K562 (cell line): ENCODE results near the gene HNF1B. TPM values are rescaled to one million over a fixed set of nuclear protein-coding genes. Genes with fewer than 3 reads are reported as not detected.

ENCODE experiments used
- ATAC-seq: fragments of 200-7000 bp; cut with Tn5 transposase; 3 replicates; pipeline ENCODE4 v1.9.1; 2020; ENCODE audit warnings: moderate library complexity
- BruUV-seq: library from RNA; stranded (reverse); fragments of 400-500 nt; replicated peaks from 2 replicates; lab custom pipeline; 2021; lab: Mats Ljungman, UMichigan
- CTCF ChIA-PET: fragments of 300-600 bp; formaldehyde crosslinking; extraction: SDS; loops from one replicate; lab custom pipeline; 2021; ENCODE audit warnings: low intra/inter-chr PET ratio; lab: Yijun Ruan, JAX
- POLR2A ChIA-PET: fragments of 300-600, 350-650 bp; sonication (Branson Sonifier 250); formaldehyde crosslinking; extraction: SDS; loops from one replicate; lab custom pipeline; 2021; ENCODE audit warnings: antibody characterized with exemption, inconsistent platforms; lab: Yijun Ruan, JAX
- DNase-seq, 4 experiments: peaks; one replicate each; pipeline versions ENCODE4 v3.0.0 to v3.0.0-alpha.2; 2011 to 2018; ENCODE audit warnings: low spot score in 3 of 4, mixed read lengths in 3 of 4; ENCODE audit errors: extremely low read depth in 1 of 4
- FAIRE-seq: peaks from 2 replicates; lab custom pipeline; 2011; peaks lifted over from hg19 to GRCh38; lab: Jason Lieb, UNC
- H2AFZ ChIP-seq: 2 replicates; pipeline ENCODE4 v1.6.0; 2011; ENCODE audit warnings: low read depth, low read length, control low read depth, inconsistent platforms
- H3K27ac ChIP-seq: fragments of 200-600 bp; 3 replicates; pipeline ENCODE4 v1.8.0; 2011; ENCODE audit warnings: low read depth, mild to moderate bottlenecking, control low read depth, inconsistent platforms, low read length, moderate library complexity, mixed read lengths; ENCODE audit errors: extremely low read depth
- H3K27me3 ChIP-seq, 2 experiments: fragments of 300-600 bp in 1 of 2; 2 replicates in 1 of 2; 3 replicates in 1 of 2; pipeline versions ENCODE4 v1.6.0 to v1.8.0; 2011; ENCODE audit warnings: inconsistent platforms in 2 of 2, low read length in 2 of 2, mild to moderate bottlenecking in 1 of 2, mixed read lengths in 1 of 2, moderate library complexity in 1 of 2; ENCODE audit not compliant: control insufficient read depth in 2 of 2, insufficient read depth in 2 of 2
- H3K36me3 ChIP-seq: fragments of 300-600 bp; 3 replicates; pipeline ENCODE4 v1.8.0; 2011; ENCODE audit warnings: mild to moderate bottlenecking, low read length, inconsistent platforms; ENCODE audit not compliant: control insufficient read depth, insufficient read depth
- H3K4me1 ChIP-seq, 2 experiments: fragments of 200-600 bp in 1 of 2; replicated peaks in 1 of 2; 2 replicates in 1 of 2; 3 replicates in 1 of 2; pipeline versions ENCODE4 v1.5.1 to v1.8.0; 2011; ENCODE audit warnings: inconsistent platforms in 2 of 2, low read length in 2 of 2, mild to moderate bottlenecking in 1 of 2, mixed read lengths in 1 of 2, moderate library complexity in 1 of 2; ENCODE audit not compliant: control insufficient read depth in 2 of 2, insufficient read depth in 2 of 2
- H3K4me2 ChIP-seq: 2 replicates; pipeline ENCODE4 v1.6.1; 2011; ENCODE audit warnings: low read length, control low read depth, inconsistent platforms, mixed read lengths; ENCODE audit not compliant: insufficient read depth
- H3K4me3 ChIP-seq: fragments of 200-600 bp; sonication (generic), shearing (Covaris generic); 2 replicates; pipeline ENCODE4 v1.5.1; 2016; ENCODE audit warnings: control low read depth, inconsistent platforms
- H3K79me2 ChIP-seq: fragments of 200-600 bp; 3 replicates; pipeline ENCODE4 v1.8.0; 2011; ENCODE audit warnings: low read length, inconsistent platforms; ENCODE audit not compliant: control insufficient read depth, insufficient read depth
- H3K9ac ChIP-seq, 2 experiments: 2 replicates each; pipeline versions ENCODE4 v1.6.0 to v1.6.1; 2011; ENCODE audit warnings: low read depth in 2 of 2, low read length in 2 of 2, control low read depth in 1 of 2, inconsistent platforms in 1 of 2, mild to moderate bottlenecking in 1 of 2, mixed read lengths in 1 of 2; ENCODE audit not compliant: insufficient read depth in 1 of 2
- H3K9me1 ChIP-seq: one replicate; pipeline ENCODE4 v1.6.0; 2011; ENCODE audit warnings: inconsistent platforms, mild to moderate bottlenecking, low read length, moderate library complexity; ENCODE audit not compliant: control insufficient read depth, insufficient read depth
- H3K9me3 ChIP-seq: replicated peaks from 2 replicates; pipeline ENCODE4 v1.5.1; 2011; ENCODE audit warnings: low read depth, low read length, inconsistent platforms; ENCODE audit not compliant: control insufficient read depth, insufficient read depth
- H4K20me1 ChIP-seq: replicated peaks from 2 replicates; pipeline ENCODE4 v1.6.1; 2011; ENCODE audit warnings: low read length, inconsistent platforms, mixed read lengths; ENCODE audit not compliant: control insufficient read depth, insufficient read depth
- E2F1 ChIP-seq: sonication (generic); formaldehyde crosslinking; IDR thresholded peaks from 2 replicates; pipeline ENCODE4 v1.8.1; 2023; ENCODE audit warnings: mild to moderate bottlenecking, missing genetic modification reagents, moderate library complexity
- ELF1 ChIP-seq: fragments of 200-800 bp; sonication (Bioruptor generic); IDR thresholded peaks from 2 replicates; pipeline ENCODE4 v1.6.1; 2016; ENCODE audit warnings: missing genetic modification characterization, missing compliant biosample characterization
- GTF3C2 ChIP-seq: IDR thresholded peaks from 3 replicates; pipeline ENCODE4 v1.6.1; 2011; ENCODE audit warnings: borderline replicate concordance, mild to moderate bottlenecking, moderate library complexity; ENCODE audit not compliant: insufficient read length; ENCODE audit errors: extremely low read depth
- KAT8 ChIP-seq: fragments of 450-650 bp; IDR thresholded peaks from 2 replicates; pipeline ENCODE4 v1.6.1; 2016; ENCODE audit warnings: low read depth, mild to moderate bottlenecking
- KLF13 ChIP-seq: fragments of 450-650 bp; IDR thresholded peaks from 2 replicates; pipeline ENCODE4 v1.6.1; 2016; ENCODE audit warnings: missing genetic modification characterization, low read depth, mild to moderate bottlenecking, missing compliant biosample characterization, moderate library complexity, borderline replicate concordance
- POLR2B ChIP-seq: fragments of 450-650 bp; IDR thresholded peaks from 2 replicates; pipeline ENCODE4 v1.6.1; 2018; ENCODE audit warnings: low read depth; ENCODE audit not compliant: partially characterized antibody
- PTTG1 ChIP-seq: fragments of 450-650 bp; IDR thresholded peaks from 2 replicates; pipeline ENCODE4 v1.6.1; 2016; ENCODE audit warnings: low read depth, mild to moderate bottlenecking, missing genetic modification characterization, missing compliant biosample characterization
- SNRNP70 ChIP-seq: fragments of 200-400 bp; formaldehyde crosslinking; optimal IDR thresholded peaks from 2 replicates; pipeline ENCODE3; 2017; ENCODE audit warnings: low read depth, low read length
- SRSF9 ChIP-seq: fragments of 200-400 bp; formaldehyde crosslinking; IDR thresholded peaks from 2 replicates; pipeline ENCODE4 v1.6.1; 2017; ENCODE audit warnings: low read depth, low read length, borderline replicate concordance
- TCFL5 ChIP-seq: fragments of 250-450 bp; sonication (Bioruptor Pico); conservative IDR thresholded peaks from 2 replicates; pipeline ENCODE4 v1.6.1; 2021; ENCODE audit warnings: mild to moderate bottlenecking, moderate library complexity, matching md5 sums
- TEAD4 ChIP-seq, 2 experiments: sonication (generic) in 1 of 2; formaldehyde crosslinking in 1 of 2; IDR thresholded peaks; 2 replicates each; pipeline versions ENCODE4 v1.6.1 to v1.8.0; 2012 to 2022; ENCODE audit warnings: borderline replicate concordance in 1 of 2, inconsistent platforms in 1 of 2, low read length in 1 of 2, mild to moderate bottlenecking in 1 of 2, missing genetic modification reagents in 1 of 2
- WGBS: fragments of 100-300 bp; shearing (Covaris generic); methylation state at CpG from one replicate; pipeline ENCODE4 v1.1.6; 2016; ENCODE audit warnings: low coverage, mixed read lengths; ENCODE audit not compliant: insufficient coverage; ENCODE audit errors: missing lambda C conversion rate; 5-methylcytosine and 5-hydroxymethylcytosine counted together
- in situ Hi-C: fragments of 300-500 bp; cut with MboI; formaldehyde crosslinking; loops from 4 replicates; pipeline ENCODE4 v1.15.0; 2018; ENCODE audit warnings: inconsistent platforms, mixed read lengths
- intact Hi-C: fragments of 100-400 bp; cut with micrococcal nuclease; formaldehyde crosslinking; loops from 2 replicates; pipeline ENCODE4 v1.14.2; 2022
- polyA plus RNA-seq, 8 experiments: library from polyadenylated mRNA; depleted of rRNA in 4 of 8; stranded (reverse) in 5 of 8; unstranded in 3 of 8; fragments of >200 nt; fragmentation: Nextera tagmentation in 2 of 8; fragmentation: Illumina TruSeq in 1 of 8; extraction: Ambion mirVana in 2 of 8; extraction: Trizol in 1 of 8; gene quantifications; 2 replicates each; pipeline versions ENCODE4 v1.2.1 to v1.2.3, GENCODE V29; 2011 to 2014; ENCODE audit warnings: inconsistent platforms in 1 of 8, missing spikeins in 1 of 8
- total RNA-seq, 7 experiments: library from RNA; depleted of rRNA in 6 of 7; stranded (reverse); fragments of >200 nt in 6 of 7; fragmentation: Illumina TruSeq in 2 of 7; extraction: Trizol in 2 of 7; gene quantifications; 2 replicates each; pipeline versions ENCODE4 v1.2.1 to v1.2.3, GENCODE V29; 2011 to 2021; ENCODE audit warnings: low replicate concordance in 1 of 7

The HNF1B gene
- total and polyA plus RNA-seq, 9 of the 15 experiments (the other 6 are each of a cell fraction or from before 2014, with no cell fraction given): not detected

- TF ChIP-seq GTF3C2: no peak
- no peak for TF ChIP-seq E2F1
- no peak for TF ChIP-seq TCFL5 (CRISPR knock-in tag)
- no peak for TF ChIP-seq POLR2B
- TF ChIP-seq SNRNP70: no peak
These were observed 805 bp downstream of the HNF1B start (continued) for GRCh38 chr17:37743875-37744632.

GRCh38 chr17:37743612-37743874 is 1.3 kb downstream of the HNF1B start:
- WGBS: 13% methylated on average over 19 of the region's 19 CpGs
- no peak overlapping the region for H3K4me3 ChIP-seq
- no peaks in the 10 kb centered on the region for H3K79me2 ChIP-seq
- no peaks in the 10 kb centered on the region for H3K9me3 ChIP-seq
- ChIA-PET POLR2A (no interaction called here), CTCF (no interaction called here)
- peaks cover 52 to 64% of the 10 kb centered on the region in 2 experiments for H3K27me3 ChIP-seq
- no peak overlapping the region for H3K27ac ChIP-seq
- BruUV-seq: no TSS peak
- peaks cover 0 to 36% of the 10 kb centered on the region in 2 experiments; a peak in 2 of 5 replicates for H3K4me1 ChIP-seq
- intact Hi-C loops: no loop called here
- no peak for DNase-seq
- in situ Hi-C loops: no loop called here
- H2AFZ ChIP-seq: no peak overlapping the region
- H3K36me3 ChIP-seq: no peaks in the 10 kb centered on the region
- FAIRE-seq: no peak
- no peak; the same call in 2 of the 3 replicates for ATAC-seq
- H3K9ac ChIP-seq: no peak overlapping the region
- no peak overlapping the region for H3K4me2 ChIP-seq
- H4K20me1 ChIP-seq: no peaks in the 10 kb centered on the region; the same call in 1 of the 2 replicates
- H3K9me1 ChIP-seq: no peaks in the 10 kb centered on the region
- TF ChIP-seq KAT8: no peak
- no peak for TF ChIP-seq TEAD4 (IDR thresholded peaks at IDR 0.05; ENCODE audit: low read length)
- no peak for TF ChIP-seq TEAD4 (CRISPR knock-in tag; IDR thresholded peaks at IDR 0.05; ENCODE audit: borderline replicate concordance)
- no peak for TF ChIP-seq PTTG1 (tag)
- TF ChIP-seq ELF1 (tag): no peak
- no peak for TF ChIP-seq SRSF9
- no peak for TF ChIP-seq KLF13 (tag)
